Activated CD8-positive, alpha-beta memory T cell treated with anti-CD3 and anti-CD28 coated beads, Interleukin-2, amount 50 U/mL, for 1 hour (primary cell): ENCODE measurements around the gene CPLX1.
"Not testable (repeated sequence)": the region's sequence is repeated elsewhere in the genome, so short reads cannot be mapped to it uniquely, and the experiment has no call there.

Experiments
- DNase-seq: peaks from one replicate; pipeline ENCODE4 v3.0.0-alpha.2; 2020; ENCODE audit errors: extremely low read depth

CPLX1 gene

DNA sequence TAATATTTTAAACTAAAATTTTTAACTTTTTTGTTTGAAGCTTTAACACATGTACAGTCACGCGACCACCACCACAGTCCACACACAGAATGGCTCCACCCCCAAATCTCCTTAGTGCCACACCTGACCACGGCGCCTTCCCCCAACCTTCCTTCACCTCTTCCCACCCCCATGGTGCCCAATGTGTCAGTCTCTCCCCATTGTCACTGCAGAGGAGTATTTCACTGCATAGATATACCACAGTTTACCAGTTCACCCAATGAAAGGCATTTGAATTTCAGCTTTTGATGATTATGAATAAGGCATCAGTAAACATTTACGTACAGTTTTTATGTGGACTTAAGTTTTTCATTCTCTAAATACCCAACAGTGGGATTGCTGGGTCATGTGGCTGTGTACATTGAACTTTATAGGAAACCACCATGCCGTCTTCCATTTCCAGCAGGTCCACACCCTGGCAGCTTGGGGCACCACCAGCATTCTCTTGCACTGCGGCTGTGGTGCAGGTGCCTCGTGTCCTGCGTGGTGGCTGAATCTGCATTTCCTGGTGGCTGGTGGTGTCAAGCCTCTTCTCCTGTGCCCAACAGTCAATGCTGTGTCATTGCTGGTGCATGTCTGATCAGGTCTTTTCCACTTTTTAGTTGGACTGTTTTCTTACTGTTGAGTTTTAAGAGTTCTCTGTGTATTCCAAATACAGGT, 49.0 kb downstream of the CPLX1 start:
- no peak for DNase-seq

DNA sequence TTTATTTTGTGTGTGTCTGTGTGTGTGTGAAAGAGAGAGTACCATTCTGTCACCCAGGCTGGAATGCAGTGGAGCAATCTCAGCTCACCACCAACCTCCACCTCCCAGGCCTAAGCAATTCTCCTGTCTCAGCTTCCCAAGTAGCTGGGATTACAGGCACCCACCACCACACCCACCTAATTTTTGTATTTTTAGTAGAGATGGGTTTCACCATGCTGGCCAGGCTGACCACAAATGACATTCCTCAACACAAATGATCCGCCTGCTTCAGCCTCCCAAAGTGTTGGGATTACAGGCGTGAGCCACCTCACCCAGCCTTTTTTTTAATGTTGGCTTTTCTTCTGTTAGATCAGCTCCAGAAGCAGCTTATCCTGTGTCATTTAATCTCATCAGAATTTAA, 50.4 kb downstream of the CPLX1 start:
- DNase-seq: not testable (repeated sequence)

- DNase-seq: not testable (repeated sequence)
These were observed 51.4 kb downstream of the CPLX1 start for GRCh38 chr4:774419-775092.

- DNase-seq: no peak
These were observed 52.7 kb downstream of the CPLX1 start for GRCh38 chr4:773214-773613.

- no peak for DNase-seq
These were observed 53.2 kb downstream of the CPLX1 start for GRCh38 chr4:772776-773175.

- no peak for DNase-seq
These were observed 53.8 kb downstream of the CPLX1 start for GRCh38 chr4:772118-772517.

DNA sequence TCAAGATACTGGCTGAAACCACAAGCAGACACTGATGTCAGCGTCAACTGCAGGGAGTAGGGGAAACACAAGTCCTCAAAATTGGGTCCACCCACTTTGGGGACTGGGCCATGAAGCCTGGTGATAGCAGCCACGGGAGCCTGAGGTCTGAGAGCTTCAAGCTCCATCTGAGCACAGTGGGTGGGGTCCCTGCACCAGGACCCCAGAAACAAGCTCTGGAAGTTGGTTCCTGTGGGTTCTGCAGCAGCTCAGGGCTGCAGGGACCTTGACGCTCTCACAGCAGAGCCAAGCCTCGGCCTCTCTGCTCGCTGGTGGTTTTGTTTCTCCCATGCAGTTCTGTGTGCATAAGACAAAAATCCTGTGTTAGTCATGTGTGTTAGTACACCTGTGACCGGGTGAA, 54.5 kb downstream of the CPLX1 start:
- DNase-seq: no peak

- no peak for DNase-seq
These were observed 55.9 kb downstream of the CPLX1 start for GRCh38 chr4:770022-770421.

DNA sequence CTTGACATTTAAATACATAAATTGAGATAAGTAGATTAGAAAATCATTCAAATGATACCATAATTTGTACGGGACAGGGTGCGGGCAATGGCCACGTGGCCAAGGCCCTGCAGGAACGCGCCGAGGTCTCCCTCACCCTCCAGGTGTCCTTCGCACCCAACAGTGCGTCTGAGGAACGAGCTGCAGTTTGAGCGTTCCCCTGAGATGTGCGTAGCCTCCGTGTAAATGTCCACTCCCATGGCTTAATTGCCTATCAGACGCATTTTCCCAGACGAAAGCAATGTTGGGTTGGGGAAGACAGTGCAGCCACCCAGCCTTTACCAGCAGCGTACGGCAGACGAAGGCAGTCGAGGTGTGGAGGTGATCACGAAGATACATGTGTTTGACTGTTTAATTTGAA, 56.4 kb downstream of the CPLX1 start:
- no peak for DNase-seq

DNA sequence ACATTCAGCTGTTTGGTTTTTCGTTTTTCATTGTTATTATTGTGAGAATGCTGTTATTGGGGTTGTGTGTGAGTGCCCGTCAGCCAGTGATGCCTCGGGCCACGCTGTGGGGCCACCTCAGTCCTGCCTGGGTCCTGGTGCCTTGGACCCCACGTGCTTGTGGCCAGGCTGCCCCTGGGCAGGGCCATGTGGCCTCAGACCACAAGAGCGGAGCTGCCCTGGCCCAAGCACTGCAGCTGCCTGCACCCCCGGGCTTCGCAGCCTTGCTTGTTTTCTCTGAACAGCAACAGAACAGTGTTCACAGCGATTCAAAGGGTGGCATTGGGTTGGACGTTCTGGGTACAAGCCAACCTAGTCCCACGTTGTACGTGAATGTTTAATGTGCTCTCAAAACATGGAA, 56.9 kb downstream of the CPLX1 start:
- DNase-seq: no peak

GRCh38 chr4:768076-768475, 57.9 kb downstream of the CPLX1 start:
- DNase-seq: no peak

GRCh38 chr4:766559-767283, 59.2 kb downstream of the CPLX1 start:
- DNase-seq: no peak

DNA sequence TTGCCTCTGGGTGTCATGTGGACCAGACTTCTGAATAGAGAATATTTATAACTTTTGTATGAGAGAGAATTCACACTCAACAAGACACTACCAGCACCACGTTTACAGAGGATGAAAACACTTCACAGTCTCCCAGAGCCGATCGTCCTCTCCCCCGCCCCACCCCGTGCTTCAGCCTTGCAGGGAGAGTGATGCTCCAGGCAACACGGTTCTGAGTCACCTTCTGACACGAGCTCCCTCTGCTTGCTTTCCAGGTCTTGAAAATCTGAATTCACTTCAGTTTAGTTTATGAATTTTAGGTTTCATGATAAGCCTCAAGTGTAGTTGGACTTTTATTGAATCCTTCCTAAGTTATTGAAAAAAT, 59.8 kb downstream of the CPLX1 start:
- DNase-seq: no peak

GRCh38 chr4:764405-765169, 61.3 kb downstream of the CPLX1 start:
- no peak for DNase-seq

DNA sequence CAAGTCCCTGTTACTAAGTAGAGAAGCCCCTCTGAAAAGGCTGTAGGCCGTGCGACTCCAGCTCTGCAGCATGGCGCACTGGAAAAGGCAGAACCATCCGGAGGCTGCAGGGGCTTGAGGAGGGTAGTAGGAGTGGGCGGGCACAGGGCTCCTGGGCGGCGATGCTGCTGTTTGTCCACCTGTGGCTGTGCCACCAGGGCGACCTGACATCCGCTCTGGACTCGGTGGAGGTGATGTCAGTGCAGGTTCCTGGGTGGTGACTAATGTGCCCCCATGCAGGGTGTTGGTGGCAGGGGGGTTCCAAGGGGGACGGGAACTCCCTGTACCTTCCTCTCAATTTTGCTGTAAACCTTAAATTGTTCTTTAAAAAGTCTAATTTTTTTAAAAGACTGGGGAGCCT, 62.0 kb downstream of the CPLX1 start:
- no peak for DNase-seq

- DNase-seq: no peak
These were observed 62.6 kb downstream of the CPLX1 start for GRCh38 chr4:763191-763810.

DNA sequence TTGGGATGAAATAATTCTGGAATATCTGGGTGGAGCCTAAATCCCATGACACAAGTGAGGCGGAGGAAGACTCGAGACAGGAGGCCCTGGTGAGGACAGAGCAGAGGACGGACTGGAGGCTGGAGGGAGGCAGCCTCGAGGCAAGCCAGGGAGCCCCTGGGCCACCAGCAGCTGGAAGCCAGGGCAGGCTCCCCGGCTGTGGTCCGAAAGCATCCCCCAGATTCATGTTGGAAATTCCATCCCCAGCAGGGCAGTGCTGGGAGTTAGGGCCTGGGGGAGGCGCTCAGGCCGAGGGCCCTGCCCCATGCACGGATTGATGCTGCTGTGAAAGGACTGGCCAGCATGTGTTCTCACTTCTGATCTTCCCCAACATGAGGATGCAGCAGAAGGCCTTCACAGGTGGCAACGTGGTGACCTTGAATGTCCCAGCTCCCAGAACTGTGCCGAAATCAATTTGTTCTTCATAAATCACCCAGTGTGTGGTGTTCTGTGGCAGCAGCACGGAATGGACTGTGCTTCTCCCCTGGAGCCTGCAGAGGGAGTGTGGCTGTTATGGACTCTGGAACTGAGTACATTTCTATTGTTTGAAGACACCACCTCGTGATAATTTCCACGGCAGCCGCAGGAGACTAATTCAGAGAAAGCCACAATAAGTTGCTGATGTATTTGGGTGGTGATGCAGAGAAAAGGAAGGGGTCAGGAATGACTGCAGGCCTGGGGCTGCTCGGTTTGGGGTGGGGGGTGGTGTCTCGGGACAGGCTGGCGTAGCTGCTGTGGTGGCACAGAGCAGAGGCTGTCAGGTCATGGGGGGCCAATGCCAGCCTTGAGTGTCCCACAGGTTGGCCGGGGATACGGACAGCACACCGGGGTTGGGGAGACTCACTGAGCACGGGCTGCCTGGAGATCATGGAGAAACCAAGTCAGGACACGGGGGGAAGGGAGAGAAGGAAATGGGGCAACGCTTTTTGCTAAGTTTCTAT, 63.4 kb downstream of the CPLX1 start:
- DNase-seq: no peak

- DNase-seq: no peak
These were observed 64.2 kb downstream of the CPLX1 start for GRCh38 chr4:761739-762138.

DNA sequence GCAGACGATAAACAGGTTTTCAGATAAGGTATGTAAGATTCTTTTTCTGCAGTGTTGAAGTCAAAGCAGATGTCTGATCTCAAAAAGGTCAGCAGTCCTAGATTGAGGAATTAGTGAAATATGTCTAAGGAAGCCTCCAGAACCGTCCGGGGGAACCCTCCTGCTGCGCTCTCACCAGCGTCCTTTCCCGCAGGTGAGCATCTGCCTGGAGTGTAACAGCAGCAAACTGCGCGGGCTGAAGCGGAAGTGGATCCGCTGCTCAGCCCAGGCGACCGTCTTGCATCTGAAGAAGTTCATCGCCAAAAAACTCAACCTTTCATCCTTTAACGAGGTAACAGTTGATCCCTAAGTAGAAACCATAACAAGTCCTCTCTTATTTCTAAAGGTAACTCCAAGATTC, 64.8 kb downstream of the CPLX1 start:
- DNase-seq: no peak

GRCh38 chr4:760616-761015, 65.3 kb downstream of the CPLX1 start:
- DNase-seq: no peak

GRCh38 chr4:759810-760209, 66.1 kb downstream of the CPLX1 start:
- not testable (repeated sequence) for DNase-seq
